ENCODE measurements around the gene MIS12.

DNA sequence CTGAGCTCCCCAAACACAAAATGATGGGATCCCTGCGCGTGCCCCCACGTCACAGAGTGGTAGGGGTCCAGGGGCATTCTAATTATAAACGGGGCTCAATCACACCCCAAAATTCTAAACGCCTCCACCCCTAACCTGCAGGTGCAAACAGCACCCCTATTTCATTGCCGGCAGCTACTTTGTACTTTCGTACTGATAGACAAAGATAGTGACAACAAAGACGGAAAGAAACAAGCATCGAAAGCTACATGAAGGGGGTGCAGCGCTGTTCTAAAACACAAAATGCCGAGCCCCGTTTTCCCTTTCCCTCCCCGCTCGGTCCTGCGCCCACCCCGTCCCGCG is 13.9 kb downstream of the MIS12 start:
- TF ChIP-seq, protein P1, sequence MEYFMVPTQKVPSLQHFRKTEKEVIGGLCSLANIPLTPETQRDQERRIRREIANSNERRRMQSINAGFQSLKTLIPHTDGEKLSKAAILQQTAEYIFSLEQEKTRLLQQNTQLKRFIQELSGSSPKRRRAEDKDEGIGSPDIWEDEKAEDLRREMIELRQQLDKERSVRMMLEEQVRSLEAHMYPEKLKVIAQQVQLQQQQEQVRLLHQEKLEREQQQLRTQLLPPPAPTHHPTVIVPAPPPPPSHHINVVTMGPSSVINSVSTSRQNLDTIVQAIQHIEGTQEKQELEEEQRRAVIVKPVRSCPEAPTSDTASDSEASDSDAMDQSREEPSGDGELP (CRISPR knock-in tag; IDR thresholded peaks at IDR 0.05; ENCODE audit: borderline replicate concordance), result no peak
- TF ChIP-seq KLF6 (CRISPR knock-in tag; IDR thresholded peaks at IDR 0.05; ENCODE audit: borderline replicate concordance), result no peak
- no peak for TF ChIP-seq ZNF76 (CRISPR knock-in tag; IDR thresholded peaks at IDR 0.05; ENCODE audit: borderline replicate concordance)
- no peak for TF ChIP-seq CREB1 (IDR thresholded peaks at IDR 0.05)
- no peak for TF ChIP-seq CREB1 (CRISPR knock-in tag; IDR thresholded peaks at IDR 0.05)
- TF ChIP-seq, protein P2, sequence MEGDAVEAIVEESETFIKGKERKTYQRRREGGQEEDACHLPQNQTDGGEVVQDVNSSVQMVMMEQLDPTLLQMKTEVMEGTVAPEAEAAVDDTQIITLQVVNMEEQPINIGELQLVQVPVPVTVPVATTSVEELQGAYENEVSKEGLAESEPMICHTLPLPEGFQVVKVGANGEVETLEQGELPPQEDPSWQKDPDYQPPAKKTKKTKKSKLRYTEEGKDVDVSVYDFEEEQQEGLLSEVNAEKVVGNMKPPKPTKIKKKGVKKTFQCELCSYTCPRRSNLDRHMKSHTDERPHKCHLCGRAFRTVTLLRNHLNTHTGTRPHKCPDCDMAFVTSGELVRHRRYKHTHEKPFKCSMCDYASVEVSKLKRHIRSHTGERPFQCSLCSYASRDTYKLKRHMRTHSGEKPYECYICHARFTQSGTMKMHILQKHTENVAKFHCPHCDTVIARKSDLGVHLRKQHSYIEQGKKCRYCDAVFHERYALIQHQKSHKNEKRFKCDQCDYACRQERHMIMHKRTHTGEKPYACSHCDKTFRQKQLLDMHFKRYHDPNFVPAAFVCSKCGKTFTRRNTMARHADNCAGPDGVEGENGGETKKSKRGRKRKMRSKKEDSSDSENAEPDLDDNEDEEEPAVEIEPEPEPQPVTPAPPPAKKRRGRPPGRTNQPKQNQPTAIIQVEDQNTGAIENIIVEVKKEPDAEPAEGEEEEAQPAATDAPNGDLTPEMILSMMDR (IDR thresholded peaks at IDR 0.05 in 2 of 3, conservative IDR thresholded peaks at IDR 0.05 in 1 of 3; ENCODE audit: insufficient read depth in 2 of 3, low read depth in 1 of 3, low read length in 3 of 3), result no peak
- no peak for TF ChIP-seq ZKSCAN1 (IDR thresholded peaks at IDR 0.05; ENCODE audit: low read depth, low read length)
- TF ChIP-seq, protein P3, sequence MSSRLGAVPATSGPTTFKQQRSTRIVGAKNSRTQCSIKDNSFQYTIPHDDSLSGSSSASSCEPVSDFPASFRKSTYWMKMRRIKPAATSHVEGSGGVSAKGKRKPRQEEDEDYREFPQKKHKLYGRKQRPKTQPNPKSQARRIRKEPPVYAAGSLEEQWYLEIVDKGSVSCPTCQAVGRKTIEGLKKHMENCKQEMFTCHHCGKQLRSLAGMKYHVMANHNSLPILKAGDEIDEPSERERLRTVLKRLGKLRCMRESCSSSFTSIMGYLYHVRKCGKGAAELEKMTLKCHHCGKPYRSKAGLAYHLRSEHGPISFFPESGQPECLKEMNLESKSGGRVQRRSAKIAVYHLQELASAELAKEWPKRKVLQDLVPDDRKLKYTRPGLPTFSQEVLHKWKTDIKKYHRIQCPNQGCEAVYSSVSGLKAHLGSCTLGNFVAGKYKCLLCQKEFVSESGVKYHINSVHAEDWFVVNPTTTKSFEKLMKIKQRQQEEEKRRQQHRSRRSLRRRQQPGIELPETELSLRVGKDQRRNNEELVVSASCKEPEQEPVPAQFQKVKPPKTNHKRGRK (tag; IDR thresholded peaks at IDR 0.05), result no peak
- no peak for TF ChIP-seq IRF2 (CRISPR knock-in tag; IDR thresholded peaks at IDR 0.05)
- TF ChIP-seq HDAC2 (IDR thresholded peaks at IDR 0.05), result no peak

All from K562 (cell line).